GM18498 (cell line): Measurements from ENCODE around the gene CST7.

Experiments used
- ATAC-seq: cut with Tn5 transposase; IDR thresholded peaks from one replicate; pipeline ENCODE4 v1.9.1; 2021; ENCODE audit warnings: mild to moderate bottlenecking, moderate library complexity; ENCODE audit not compliant: unreplicated experiment

Gene CST7

GRCh38 chr20:24984961-24985640, 36.0 kb downstream of the CST7 start:
- no peak for ATAC-seq

- no peak for ATAC-seq
Measured at GRCh38 chr20:24985802-24986201, 36.7 kb downstream of the CST7 start.

- no peak for ATAC-seq
Measured at GRCh38 chr20:24986436-24987015, 37.5 kb downstream of the CST7 start.

GRCh38 chr20:24987244-24987643, 38.2 kb downstream of the CST7 start:
- no peak for ATAC-seq

GRCh38 chr20:24987873-24988835, 39.1 kb downstream of the CST7 start:
- no peak for ATAC-seq

GRCh38 chr20:24989162-24989561, 40.1 kb downstream of the CST7 start:
- ATAC-seq = no peak

- ATAC-seq = no peak
Measured at GRCh38 chr20:24990810-24991252, 41.8 kb downstream of the CST7 start.

- peak; percentile 28 for ATAC-seq
Measured at GRCh38 chr20:24991897-24992486, 42.9 kb downstream of the CST7 start.

- ATAC-seq = peak; percentile 98
Measured at GRCh38 chr20:24992487-24993205, 43.6 kb downstream of the CST7 start, which contains the start of gene APMAP. TSS of gene APMAP (minus strand) at chr20:24992751. CDS start at chr20:24992688, 63 bp downstream.

- ATAC-seq = no peak
Measured at GRCh38 chr20:24993337-24994185, 44.5 kb downstream of the CST7 start.

- ATAC-seq = no peak
Measured at GRCh38 chr20:24994186-24994465, 45.1 kb downstream of the CST7 start.

- no peak for ATAC-seq
Measured at GRCh38 chr20:24994470-24995368, 45.6 kb downstream of the CST7 start.

- no peak for ATAC-seq
Measured at GRCh38 chr20:24995741-24996448, 46.8 kb downstream of the CST7 start.

- ATAC-seq = no peak
Measured at GRCh38 chr20:24996449-24997377, 47.6 kb downstream of the CST7 start.

GRCh38 chr20:24998121-24998520, 49.1 kb downstream of the CST7 start:
- ATAC-seq = no peak

- no peak for ATAC-seq
Measured at GRCh38 chr20:24998631-24999445, 49.8 kb downstream of the CST7 start.
